Adrenal gland (tissue), 5 donors: Measurements from ENCODE around the gene CEP41.

Experiments used
- POLR2A ChIP-seq, 2 donors: fragments of 450-650 bp; IDR thresholded peaks; one replicate each; pipeline ENCODE4 v1.6.1; 2017; ENCODE audit warnings: antibody characterized with exemption in 2 of 2, mild to moderate bottlenecking in 2 of 2, moderate library complexity in 1 of 2
- TF ChIP-seq, protein P1 (sequence below), 6 experiments: fragments of 450-650 bp in 4 of 6; fragments of 200-600 bp in 2 of 6; sonication (generic) in 1 of 6; IDR thresholded peaks; 1 replicate in 5 of 6; 2 replicates in 1 of 6; pipeline versions ENCODE4 v1.5.1 to v1.8.0; 2016 to 2021; ENCODE audit warnings: antibody characterized with exemption in 6 of 6, mild to moderate bottlenecking in 2 of 6, moderate library complexity in 1 of 6
- donor health status: DM: no; HTN: no; CAD: no.

DNA sequence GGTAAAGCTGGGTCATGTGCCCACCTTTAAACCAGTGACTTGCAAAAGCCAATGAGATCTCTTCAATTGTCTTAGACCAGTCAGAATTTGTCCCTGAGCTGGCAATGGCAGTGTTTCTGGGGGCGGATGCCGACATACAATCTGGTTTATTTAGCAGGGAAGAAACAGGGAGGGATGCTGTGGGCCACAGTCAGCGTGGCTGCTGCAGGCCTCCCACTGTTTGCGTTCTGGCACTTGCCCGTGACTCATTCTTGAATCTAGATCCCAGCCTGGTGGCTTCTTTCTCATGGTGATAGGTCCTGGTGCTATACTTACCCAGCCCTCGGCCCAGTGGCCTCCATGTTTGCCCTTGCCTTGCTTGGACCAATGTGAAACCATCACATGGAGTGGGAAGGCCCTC is 63.6 kb downstream of the CEP41 start:
- TF ChIP-seq POLR2A (IDR thresholded peaks at IDR 0.05), result no peak
- TF ChIP-seq, protein P1, sequence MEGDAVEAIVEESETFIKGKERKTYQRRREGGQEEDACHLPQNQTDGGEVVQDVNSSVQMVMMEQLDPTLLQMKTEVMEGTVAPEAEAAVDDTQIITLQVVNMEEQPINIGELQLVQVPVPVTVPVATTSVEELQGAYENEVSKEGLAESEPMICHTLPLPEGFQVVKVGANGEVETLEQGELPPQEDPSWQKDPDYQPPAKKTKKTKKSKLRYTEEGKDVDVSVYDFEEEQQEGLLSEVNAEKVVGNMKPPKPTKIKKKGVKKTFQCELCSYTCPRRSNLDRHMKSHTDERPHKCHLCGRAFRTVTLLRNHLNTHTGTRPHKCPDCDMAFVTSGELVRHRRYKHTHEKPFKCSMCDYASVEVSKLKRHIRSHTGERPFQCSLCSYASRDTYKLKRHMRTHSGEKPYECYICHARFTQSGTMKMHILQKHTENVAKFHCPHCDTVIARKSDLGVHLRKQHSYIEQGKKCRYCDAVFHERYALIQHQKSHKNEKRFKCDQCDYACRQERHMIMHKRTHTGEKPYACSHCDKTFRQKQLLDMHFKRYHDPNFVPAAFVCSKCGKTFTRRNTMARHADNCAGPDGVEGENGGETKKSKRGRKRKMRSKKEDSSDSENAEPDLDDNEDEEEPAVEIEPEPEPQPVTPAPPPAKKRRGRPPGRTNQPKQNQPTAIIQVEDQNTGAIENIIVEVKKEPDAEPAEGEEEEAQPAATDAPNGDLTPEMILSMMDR (IDR thresholded peaks at IDR 0.05), result no peak
